Measurements from ENCODE around the gene TSPAN12.
"Not testable (repeated sequence)": the region's sequence is repeated elsewhere in the genome, so short reads cannot be mapped to it uniquely, and the experiment has no call there.

TSPAN12 gene, protein sequence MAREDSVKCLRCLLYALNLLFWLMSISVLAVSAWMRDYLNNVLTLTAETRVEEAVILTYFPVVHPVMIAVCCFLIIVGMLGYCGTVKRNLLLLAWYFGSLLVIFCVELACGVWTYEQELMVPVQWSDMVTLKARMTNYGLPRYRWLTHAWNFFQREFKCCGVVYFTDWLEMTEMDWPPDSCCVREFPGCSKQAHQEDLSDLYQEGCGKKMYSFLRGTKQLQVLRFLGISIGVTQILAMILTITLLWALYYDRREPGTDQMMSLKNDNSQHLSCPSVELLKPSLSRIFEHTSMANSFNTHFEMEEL

DNA sequence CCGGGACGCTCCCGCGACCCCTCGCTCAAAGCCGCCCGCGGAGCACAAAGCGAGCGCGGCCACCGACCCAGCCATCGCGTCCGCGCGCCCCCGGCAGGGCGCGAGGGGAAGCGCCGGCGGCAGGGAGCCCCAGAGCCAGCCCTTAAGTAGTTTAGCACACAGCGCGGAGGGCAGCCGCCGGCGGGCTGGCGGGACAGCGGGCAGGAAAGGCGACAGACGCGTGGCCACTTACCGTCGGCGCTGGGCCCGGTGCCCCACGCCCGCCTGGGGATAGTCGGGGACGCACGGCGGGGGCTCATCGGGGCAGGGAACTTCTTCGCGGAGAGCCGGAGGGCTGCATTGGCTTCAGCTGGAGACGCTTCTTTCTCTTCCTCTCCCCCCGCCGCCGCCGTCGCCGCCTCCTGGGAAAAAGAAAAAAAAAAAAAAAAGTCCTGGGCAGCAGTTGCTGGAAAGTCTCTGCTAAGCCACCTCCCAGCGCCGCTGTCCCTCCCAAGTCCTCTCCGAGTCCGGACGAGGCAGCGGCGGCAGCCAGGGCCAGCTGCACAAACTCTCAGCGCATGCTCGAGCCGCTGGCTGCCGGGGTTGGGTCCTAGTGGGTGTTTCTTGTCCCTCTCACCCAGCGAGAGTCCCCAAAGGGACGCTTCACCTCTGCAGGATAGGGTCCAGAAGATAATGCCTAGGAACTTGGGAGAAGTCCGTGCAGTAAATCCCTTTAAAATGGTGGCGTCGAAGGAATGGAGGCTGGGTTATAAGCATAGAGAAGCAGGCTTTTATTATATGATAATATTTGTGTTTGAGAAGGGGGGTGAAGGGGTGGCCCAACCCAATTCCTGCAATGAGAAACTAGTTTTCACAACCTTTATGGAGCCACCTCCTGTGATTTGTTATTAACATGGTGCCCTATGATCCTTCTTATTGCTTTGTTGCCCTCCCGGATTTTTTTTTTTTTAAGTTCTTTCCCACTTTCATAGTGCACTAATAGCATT lies at the start of gene TSPAN12:
Gene TSPAN12, minus strand, starts transcription at position 557 of the 986 bp plus-strand sequence. CDS start 1,381 bp downstream, outside the sequence.
- in situ Hi-C loops (cut with MboI; ENCODE audit: low sequenced_read_pairs), result no loop called here

GRCh38 chr7:120898715-120899499 lies 41.0 kb upstream of the TSPAN12 start:
- in situ Hi-C loops (cut with MboI; ENCODE audit: low sequenced_read_pairs), result no loop called here

GRCh38 chr7:120895253-120895652 lies 37.3 kb upstream of the TSPAN12 start:
- in situ Hi-C loops (cut with MboI; ENCODE audit: low sequenced_read_pairs), result not testable (repeated sequence)

- in situ Hi-C loops (cut with MboI; ENCODE audit: low sequenced_read_pairs), result not testable (repeated sequence)
Measured at GRCh38 chr7:120885602-120886001, 27.7 kb upstream of the TSPAN12 start.

GRCh38 chr7:120877701-120878100 lies 19.8 kb upstream of the TSPAN12 start:
- in situ Hi-C loops (cut with MboI; ENCODE audit: low sequenced_read_pairs), result no loop called here

- in situ Hi-C loops (cut with MboI; ENCODE audit: low sequenced_read_pairs), result no loop called here
Measured at GRCh38 chr7:120876922-120877321, 19.0 kb upstream of the TSPAN12 start.

GRCh38 chr7:120874722-120875121 lies 16.8 kb upstream of the TSPAN12 start:
- in situ Hi-C loops (cut with MboI; ENCODE audit: low sequenced_read_pairs), result no loop called here

DNA sequence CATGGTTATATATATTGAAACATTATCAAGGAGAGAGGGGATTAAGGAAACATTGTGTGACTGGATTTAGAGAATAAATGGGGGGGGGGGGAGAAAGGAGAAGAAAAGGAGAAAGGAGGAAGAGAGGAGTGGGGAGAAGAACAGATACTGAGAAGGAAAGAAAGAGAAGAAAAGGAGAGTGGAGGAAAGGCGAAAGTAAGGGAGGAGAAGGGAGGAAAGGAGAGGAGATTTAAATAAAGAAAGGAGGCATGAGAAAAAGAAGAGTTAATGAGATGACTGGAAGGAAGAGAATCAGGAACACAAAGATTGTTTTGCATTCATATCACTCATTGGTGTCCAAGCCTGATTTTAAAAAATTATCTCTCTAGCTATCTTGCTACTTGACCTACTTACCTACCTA lies 16.1 kb upstream of the TSPAN12 start:
- in situ Hi-C loops (cut with MboI; ENCODE audit: low sequenced_read_pairs), result no loop called here

DNA sequence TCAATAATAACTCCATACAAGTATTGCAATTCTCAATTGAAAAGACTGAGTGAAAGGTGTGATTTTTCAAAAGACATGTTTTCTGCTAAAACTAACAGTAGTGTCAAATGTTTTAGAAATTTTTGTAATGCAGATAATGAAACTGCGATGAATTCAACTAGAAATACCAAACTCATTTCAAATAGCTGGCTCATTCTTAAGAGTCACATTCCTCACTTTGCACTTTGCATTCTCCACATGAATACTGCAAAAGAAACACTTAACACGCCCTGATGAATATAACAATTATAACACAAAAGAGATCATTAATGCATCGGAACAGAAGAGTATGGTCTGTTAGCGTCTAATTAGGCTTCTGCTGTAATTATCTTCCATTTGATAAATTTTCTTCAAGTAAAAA lies 15.5 kb upstream of the TSPAN12 start:
- in situ Hi-C loops (cut with MboI; ENCODE audit: low sequenced_read_pairs), result no loop called here

- in situ Hi-C loops (cut with MboI; ENCODE audit: low sequenced_read_pairs), result no loop called here
Measured at GRCh38 chr7:120869700-120870099, 11.8 kb upstream of the TSPAN12 start.

DNA sequence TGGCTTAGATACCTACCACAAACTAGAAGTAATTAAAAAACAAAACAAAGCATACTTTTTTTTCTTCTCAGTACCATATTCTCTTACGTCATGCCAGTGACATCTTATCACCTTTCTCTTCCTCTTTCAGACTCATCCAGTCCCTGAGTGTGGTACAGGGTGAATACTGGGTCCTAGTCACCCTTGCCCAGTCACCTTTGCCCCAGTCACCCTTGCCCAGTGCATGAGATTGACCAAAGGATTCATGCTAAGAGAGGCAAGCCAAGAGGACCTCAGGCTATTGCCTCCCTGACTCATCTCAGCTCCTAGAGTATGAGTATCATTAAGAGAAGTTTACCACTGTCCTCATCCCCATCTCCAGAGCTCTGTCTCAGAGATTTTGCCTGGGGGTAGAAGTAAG lies 10.0 kb upstream of the TSPAN12 start:
- in situ Hi-C loops (cut with MboI; ENCODE audit: low sequenced_read_pairs), result no loop called here

- in situ Hi-C loops (cut with MboI; ENCODE audit: low sequenced_read_pairs), result no loop called here
Measured at GRCh38 chr7:120865191-120865981, 7.4 kb upstream of the TSPAN12 start.

DNA sequence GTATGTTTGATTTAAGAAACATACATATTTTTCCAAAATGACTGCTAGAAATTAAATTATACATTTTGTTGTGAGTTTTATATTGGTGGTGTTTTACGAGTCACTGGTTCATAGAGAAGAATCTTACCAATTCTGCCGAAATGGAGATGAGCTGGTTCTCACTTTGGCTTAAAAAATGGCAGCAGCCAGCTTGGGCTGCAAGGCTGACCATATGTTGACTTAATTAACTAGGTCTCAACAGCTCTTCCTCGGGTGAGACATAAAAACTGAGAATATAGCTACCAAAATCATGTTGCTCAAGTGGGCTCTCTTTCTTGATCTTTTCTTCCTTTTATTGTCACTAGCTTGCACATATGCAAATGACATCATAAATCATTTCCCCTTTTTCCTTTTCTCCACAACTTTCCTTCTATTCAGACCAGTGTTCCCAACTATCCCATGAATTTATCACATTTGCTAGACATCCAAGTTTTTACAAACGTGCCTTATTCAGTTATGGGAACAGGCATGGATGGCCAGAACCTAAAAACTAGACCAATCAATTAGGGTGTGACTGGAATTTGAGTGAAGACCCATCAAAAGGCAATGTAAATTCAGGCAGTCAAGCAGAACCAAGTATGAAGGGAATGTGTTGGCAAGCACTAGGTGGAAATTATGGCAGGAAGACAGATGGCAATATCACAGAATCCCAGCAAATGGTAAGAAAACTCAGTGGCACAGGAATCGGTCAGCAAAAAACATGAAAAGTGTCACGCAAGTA lies 6.4 kb upstream of the TSPAN12 start:
- in situ Hi-C loops (cut with MboI; ENCODE audit: low sequenced_read_pairs), result no loop called here

DNA sequence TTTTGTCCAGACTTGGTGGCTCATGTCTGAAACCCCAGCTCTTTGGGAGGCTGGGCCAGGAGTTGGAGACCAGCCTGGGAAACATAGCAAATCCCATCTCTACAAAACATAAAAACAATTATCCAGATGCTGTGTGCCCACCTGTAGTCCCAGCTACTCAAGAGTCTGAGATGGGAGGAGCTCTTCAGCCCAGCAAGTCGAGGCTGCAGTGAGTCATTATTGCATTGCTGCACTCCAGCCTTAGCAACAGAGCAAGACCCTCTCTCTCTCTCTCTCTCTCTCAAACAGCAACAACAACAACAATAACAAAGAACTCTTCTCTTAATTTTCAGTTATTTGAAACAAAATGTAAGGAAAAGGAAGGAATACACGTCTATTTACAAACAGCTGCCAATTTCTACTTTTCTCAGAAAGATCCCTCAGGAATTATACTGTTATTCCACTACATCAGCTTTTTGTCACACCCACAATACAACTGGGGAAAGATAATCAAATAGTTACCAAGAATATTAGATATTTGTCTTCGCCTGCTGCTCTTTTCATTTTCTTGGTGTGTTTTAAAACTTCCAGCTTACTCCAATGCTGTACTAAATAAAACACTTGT lies 5.1 kb upstream of the TSPAN12 start:
- in situ Hi-C loops (cut with MboI; ENCODE audit: low sequenced_read_pairs), result no loop called here

- in situ Hi-C loops (cut with MboI; ENCODE audit: low sequenced_read_pairs), result no loop called here
Measured at GRCh38 chr7:120860156-120860555, 2.2 kb upstream of the TSPAN12 start.

DNA sequence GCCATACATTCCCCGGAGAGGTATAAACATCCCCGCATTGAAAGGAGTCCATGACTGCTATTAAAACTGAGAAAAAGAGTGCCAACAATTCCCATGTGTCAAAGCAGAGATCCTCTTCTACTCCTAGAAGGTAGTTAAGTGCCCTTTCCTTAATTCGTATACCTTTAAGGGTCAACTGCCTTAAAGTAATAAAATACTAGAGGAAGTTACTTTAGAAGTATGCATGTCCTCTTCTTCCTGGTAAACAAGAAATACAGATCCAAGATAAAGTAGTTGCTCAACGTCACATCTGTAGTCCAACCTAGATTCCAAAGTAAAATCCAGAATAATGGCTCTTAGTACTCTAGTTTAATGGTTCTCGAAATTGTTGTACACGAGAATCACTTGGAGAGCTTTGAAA lies 1.5 kb upstream of the TSPAN12 start:
- in situ Hi-C loops (cut with MboI; ENCODE audit: low sequenced_read_pairs), result no loop called here

DNA sequence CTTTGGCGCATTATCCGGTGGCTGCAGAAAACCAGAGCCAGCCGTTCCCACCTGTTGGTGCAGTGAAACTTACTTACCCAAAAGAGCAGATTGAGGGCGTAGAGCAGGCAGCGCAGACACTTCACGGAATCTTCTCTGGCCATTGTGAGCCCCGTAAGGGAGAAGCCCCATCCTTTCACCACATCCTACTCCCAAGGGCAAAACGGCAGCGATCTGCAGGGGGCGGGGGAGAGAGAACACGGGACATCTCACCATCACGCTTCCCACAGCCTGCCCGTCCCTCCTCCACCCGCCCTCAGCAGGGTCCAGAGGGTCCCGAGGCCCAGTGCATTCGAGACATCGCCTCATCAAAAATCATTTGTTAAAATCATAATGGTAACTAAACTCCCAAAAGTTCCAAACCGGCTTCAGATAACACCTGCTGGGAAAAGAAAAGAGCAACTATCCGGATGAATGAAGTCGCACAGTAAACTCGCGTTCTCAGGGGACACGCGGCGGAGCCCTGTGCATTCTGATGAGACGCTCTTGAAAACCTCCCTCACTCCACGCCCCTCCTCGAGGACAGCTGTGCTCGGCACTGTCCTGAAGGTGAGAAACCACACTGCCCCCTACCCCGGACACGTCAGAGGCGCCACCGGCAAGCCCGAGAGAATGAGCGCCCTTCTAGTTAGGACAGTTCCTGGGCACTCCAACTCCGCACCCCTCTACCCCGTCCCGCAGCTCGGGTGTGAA lies 1.2 kb downstream of the TSPAN12 start:
- in situ Hi-C loops (cut with MboI; ENCODE audit: low sequenced_read_pairs), result no loop called here

GRCh38 chr7:120856198-120856597 lies 1.7 kb downstream of the TSPAN12 start:
- in situ Hi-C loops (cut with MboI; ENCODE audit: low sequenced_read_pairs), result no loop called here

- in situ Hi-C loops (cut with MboI; ENCODE audit: low sequenced_read_pairs), result no loop called here
Measured at GRCh38 chr7:120852700-120853099, 5.2 kb downstream of the TSPAN12 start.

All from HL-60/S4 treated with phorbol 12-myristate 13-acetate at 8.2 ng/mL for 4 days and 3 days (cell line).